NCI-H1930 (cell line): Measurements from ENCODE around the gene MRPL11.
"Not testable (repeated sequence)": the region's sequence is repeated elsewhere in the genome, so short reads cannot be mapped to it uniquely, and the experiment has no call there.

Experiments
- DNase-seq, 2 experiments: peaks; one replicate each; lab custom pipeline; 2025; lab: John Stamatoyannopoulos, UW

The MRPL11 gene

GRCh38 chr11:66431287-66431686, 7.4 kb downstream of the MRPL11 start:
- DNase-seq: not testable (repeated sequence)

GRCh38 chr11:66429983-66430602, 8.6 kb downstream of the MRPL11 start:
- DNase-seq: peak; percentile 52 to 76

GRCh38 chr11:66428933-66429332, 9.7 kb downstream of the MRPL11 start:
- no peak for DNase-seq

- DNase-seq: no peak
Measured at GRCh38 chr11:66426314-66426713, 12.3 kb downstream of the MRPL11 start.

GRCh38 chr11:66421492-66422205, 17.0 kb downstream of the MRPL11 start:
- DNase-seq: no peak

GRCh38 chr11:66420671-66421476, 17.8 kb downstream of the MRPL11 start, which contains the start of gene NPAS4:
Gene NPAS4, plus strand, starts transcription at chr11:66421035. Its CDS starts 145 bp downstream, at chr11:66421180.
- peak; percentile 58 to 77 for DNase-seq

- DNase-seq: peak in 1 of 2 experiments; percentile 32
Measured at GRCh38 chr11:66419825-66420224, 18.8 kb downstream of the MRPL11 start.

GRCh38 chr11:66418986-66419308, 19.7 kb downstream of the MRPL11 start:
- no peak for DNase-seq

GRCh38 chr11:66418168-66418985, 20.3 kb downstream of the MRPL11 start:
- peak in 1 of 2 experiments; percentile 18 for DNase-seq

GRCh38 chr11:66417000-66417399, 21.6 kb downstream of the MRPL11 start:
- no peak for DNase-seq

- no peak for DNase-seq
Measured at GRCh38 chr11:66415423-66415822, 23.2 kb downstream of the MRPL11 start.

GRCh38 chr11:66414120-66414934, 24.3 kb downstream of the MRPL11 start:
- no peak for DNase-seq

- DNase-seq: no peak
Measured at GRCh38 chr11:66413167-66413566, 25.5 kb downstream of the MRPL11 start.

- no peak for DNase-seq
Measured at GRCh38 chr11:66412110-66412509, 26.5 kb downstream of the MRPL11 start.

- DNase-seq: no peak
Measured at GRCh38 chr11:66411323-66411722, 27.3 kb downstream of the MRPL11 start.

GRCh38 chr11:66410191-66410590, 28.5 kb downstream of the MRPL11 start:
- no peak for DNase-seq

GRCh38 chr11:66409226-66409625, 29.4 kb downstream of the MRPL11 start:
- DNase-seq: no peak

- DNase-seq: peak; percentile 83 to 89
Measured at GRCh38 chr11:66408488-66409214, 30.0 kb downstream of the MRPL11 start.

- DNase-seq: no peak
Measured at GRCh38 chr11:66407651-66408050, 31.0 kb downstream of the MRPL11 start.

GRCh38 chr11:66393954-66394353, 44.7 kb downstream of the MRPL11 start:
- no peak for DNase-seq
